H9 (cell line): ENCODE results near the gene CNIH2. TPM values are rescaled to one million over a fixed set of nuclear protein-coding genes. Genes with fewer than 3 reads are reported as not detected.

Experiments used
- DNase-seq: peaks from one replicate; pipeline ENCODE4 v3.0.0-alpha.2; 2017
- H2AFZ ChIP-seq: one replicate; pipeline ENCODE4 v1.6.1; 2013; ENCODE audit warnings: mild to moderate bottlenecking, low read length, control low read depth, moderate library complexity
- H2AK5ac ChIP-seq: 2 replicates; pipeline ENCODE4 v1.6.1; 2013; ENCODE audit warnings: low read length, control low read depth, mixed read lengths; ENCODE audit not compliant: insufficient read length
- H2BK120ac ChIP-seq: one replicate; pipeline ENCODE4 v1.6.1; 2013; ENCODE audit warnings: low read depth, mild to moderate bottlenecking, low read length, control low read depth, inconsistent platforms; ENCODE audit not compliant: poor library complexity, severe bottlenecking
- H2BK12ac ChIP-seq: 2 replicates; pipeline ENCODE4 v1.6.1; 2013; ENCODE audit warnings: low read length, control low read depth, mixed read lengths, low read depth; ENCODE audit not compliant: insufficient read length
- H2BK15ac ChIP-seq: 2 replicates; pipeline ENCODE4 v1.6.1; 2013; ENCODE audit warnings: low read depth, low read length, control low read depth
- H2BK20ac ChIP-seq: one replicate; pipeline ENCODE4 v1.6.1; 2013; ENCODE audit warnings: low read depth, mild to moderate bottlenecking, low read length, control low read depth, inconsistent platforms; ENCODE audit not compliant: poor library complexity, severe bottlenecking
- H2BK5ac ChIP-seq: 2 replicates; pipeline ENCODE4 v1.6.1; 2013; ENCODE audit warnings: low read length, control low read depth, mixed read lengths; ENCODE audit not compliant: insufficient read length
- H3K14ac ChIP-seq: 2 replicates; pipeline ENCODE4 v1.6.1; 2013; ENCODE audit warnings: low read length, control low read depth; ENCODE audit not compliant: insufficient read depth
- H3K18ac ChIP-seq: 2 replicates; pipeline ENCODE4 v1.6.1; 2013; ENCODE audit warnings: low read depth, mild to moderate bottlenecking, mixed read lengths, low read length, control low read depth; ENCODE audit not compliant: insufficient read length
- H3K23ac ChIP-seq: 2 replicates; pipeline ENCODE4 v1.6.1; 2013; ENCODE audit warnings: low read length, control low read depth, mixed read lengths, low read depth; ENCODE audit not compliant: insufficient read length
- H3K23me2 ChIP-seq: 2 replicates; pipeline ENCODE4 v1.6.1; 2013; ENCODE audit warnings: low read depth, mild to moderate bottlenecking, mixed read lengths, low read length, control low read depth; ENCODE audit not compliant: insufficient read length, poor library complexity, severe bottlenecking
- H3K27ac ChIP-seq: 2 replicates; pipeline ENCODE4 v1.5.1; 2013; ENCODE audit warnings: low read length, control low read depth, mixed read lengths, low read depth; ENCODE audit not compliant: insufficient read length
- H3K27me3 ChIP-seq: 2 replicates; pipeline ENCODE4 v1.6.1; 2013; ENCODE audit warnings: low read length, control low read depth, inconsistent platforms; ENCODE audit not compliant: insufficient read depth
- H3K4ac ChIP-seq: 2 replicates; pipeline ENCODE4 v1.6.1; 2013; ENCODE audit warnings: low read depth, mild to moderate bottlenecking, control low read depth, inconsistent platforms, low read length, moderate library complexity
- H3K4me1 ChIP-seq: 2 replicates; pipeline ENCODE4 v1.6.1; 2013; ENCODE audit warnings: low read length, control low read depth, inconsistent platforms; ENCODE audit not compliant: insufficient read depth
- H3K4me2 ChIP-seq: 2 replicates; pipeline ENCODE4 v1.6.1; 2013; ENCODE audit warnings: low read length, control low read depth, mixed read lengths; ENCODE audit not compliant: insufficient read length, insufficient read depth
- H3K56ac ChIP-seq: 2 replicates; pipeline ENCODE4 v1.6.1; 2013; ENCODE audit warnings: low read depth, mild to moderate bottlenecking, mixed read lengths, low read length, control low read depth; ENCODE audit not compliant: insufficient read length
- H3K79me1 ChIP-seq: 2 replicates; pipeline ENCODE4 v1.6.1; 2013; ENCODE audit warnings: low read depth, mild to moderate bottlenecking, moderate library complexity, low read length, control low read depth, inconsistent platforms; ENCODE audit not compliant: insufficient read depth, poor library complexity, severe bottlenecking
- H3K79me2 ChIP-seq: 2 replicates; pipeline ENCODE4 v1.6.1; 2013; ENCODE audit warnings: low read length, control low read depth, inconsistent platforms; ENCODE audit not compliant: insufficient read depth
- H3K9ac ChIP-seq: 2 replicates; pipeline ENCODE4 v1.6.1; 2013; ENCODE audit warnings: low read length, control low read depth, mixed read lengths; ENCODE audit not compliant: insufficient read length; ENCODE audit errors: extremely low read depth
- H3K9me3 ChIP-seq: one replicate; pipeline ENCODE4 v1.6.1; 2013; ENCODE audit warnings: low read depth, low read length, inconsistent platforms; ENCODE audit not compliant: control insufficient read depth
- H3T11ph ChIP-seq: one replicate; pipeline ENCODE4 v1.6.1; 2013; ENCODE audit warnings: mild to moderate bottlenecking, low read length, control low read depth, inconsistent platforms
- H4K20me1 ChIP-seq: one replicate; pipeline ENCODE4 v1.6.1; 2013; ENCODE audit not compliant: control insufficient read depth, insufficient read length, insufficient read depth
- H4K5ac ChIP-seq: 2 replicates; pipeline ENCODE4 v1.6.1; 2013; ENCODE audit warnings: low read depth, mild to moderate bottlenecking, mixed read lengths, low read length, control low read depth; ENCODE audit not compliant: insufficient read length
- H4K8ac ChIP-seq: replicated peaks from 2 replicates; pipeline ENCODE4 v1.6.1; 2013; ENCODE audit warnings: low read length, control low read depth, mixed read lengths, low read depth; ENCODE audit not compliant: insufficient read length
- H4K91ac ChIP-seq: 2 replicates; pipeline ENCODE4 v1.6.1; 2013; ENCODE audit warnings: low read depth, mild to moderate bottlenecking, moderate library complexity, mixed read lengths, low read length, control low read depth; ENCODE audit not compliant: insufficient read length
- H3K27ac Mint-ChIP-seq, 3 experiments: 2 replicates in 2 of 3; 3 replicates in 1 of 3; pipeline ENCODE4 v1.8.0; 2020 to 2021; ENCODE audit warnings: mixed read lengths in 3 of 3, mild to moderate bottlenecking in 1 of 3, moderate library complexity in 1 of 3
- H3K27me3 Mint-ChIP-seq: 2 replicates; pipeline ENCODE4 v1.8.0; 2021; ENCODE audit warnings: low read depth, mild to moderate bottlenecking, moderate library complexity, mixed read lengths
- H3K36me3 Mint-ChIP-seq, 3 experiments: 2 replicates in 2 of 3; 3 replicates in 1 of 3; pipeline ENCODE4 v1.8.0; 2020 to 2021; ENCODE audit warnings: low read depth in 3 of 3, mixed read lengths in 3 of 3; ENCODE audit not compliant: insufficient read depth in 1 of 3
- H3K4me1 Mint-ChIP-seq, 2 experiments: 2 replicates each; pipeline ENCODE4 v1.8.0; 2020; ENCODE audit warnings: mixed read lengths in 2 of 2
- H3K4me3 Mint-ChIP-seq, 2 experiments: 2 replicates in 1 of 2; 3 replicates in 1 of 2; pipeline ENCODE4 v1.8.0; 2020 to 2021; ENCODE audit warnings: mild to moderate bottlenecking in 2 of 2, mixed read lengths in 2 of 2, moderate library complexity in 1 of 2
- H3K9me3 Mint-ChIP-seq, 2 experiments: 2 replicates in 1 of 2; 3 replicates in 1 of 2; pipeline ENCODE4 v1.8.0; 2020; ENCODE audit warnings: mild to moderate bottlenecking in 2 of 2, mixed read lengths in 2 of 2, moderate library complexity in 1 of 2
- WGBS: extraction: QIAGEN DNeasy Blood & Tissue Kit; methylation state at CpG from one replicate; pipeline ENCODE4 v1.1.7; 2013; ENCODE audit warnings: missing lambda C conversion rate, low lambda C conversion rate, mixed read lengths; ENCODE audit not compliant: insufficient read length; ENCODE audit errors: extremely low coverage; 5-methylcytosine and 5-hydroxymethylcytosine counted together
- total RNA-seq: library from RNA; stranded (reverse); gene quantifications from 2 replicates; pipeline ENCODE4 v1.2.1, GENCODE V29; 2021
- TF ChIP-seq, protein P1 (sequence below): fragments of 200-600 bp; sonication (generic); conservative IDR thresholded peaks from 3 replicates; pipeline ENCODE4 v1.8.0; 2021; ENCODE audit warnings: antibody characterized with exemption, mild to moderate bottlenecking

Gene CNIH2
- total RNA-seq, 1 experiment from 2014 or later: 12.0 TPM

DNA sequence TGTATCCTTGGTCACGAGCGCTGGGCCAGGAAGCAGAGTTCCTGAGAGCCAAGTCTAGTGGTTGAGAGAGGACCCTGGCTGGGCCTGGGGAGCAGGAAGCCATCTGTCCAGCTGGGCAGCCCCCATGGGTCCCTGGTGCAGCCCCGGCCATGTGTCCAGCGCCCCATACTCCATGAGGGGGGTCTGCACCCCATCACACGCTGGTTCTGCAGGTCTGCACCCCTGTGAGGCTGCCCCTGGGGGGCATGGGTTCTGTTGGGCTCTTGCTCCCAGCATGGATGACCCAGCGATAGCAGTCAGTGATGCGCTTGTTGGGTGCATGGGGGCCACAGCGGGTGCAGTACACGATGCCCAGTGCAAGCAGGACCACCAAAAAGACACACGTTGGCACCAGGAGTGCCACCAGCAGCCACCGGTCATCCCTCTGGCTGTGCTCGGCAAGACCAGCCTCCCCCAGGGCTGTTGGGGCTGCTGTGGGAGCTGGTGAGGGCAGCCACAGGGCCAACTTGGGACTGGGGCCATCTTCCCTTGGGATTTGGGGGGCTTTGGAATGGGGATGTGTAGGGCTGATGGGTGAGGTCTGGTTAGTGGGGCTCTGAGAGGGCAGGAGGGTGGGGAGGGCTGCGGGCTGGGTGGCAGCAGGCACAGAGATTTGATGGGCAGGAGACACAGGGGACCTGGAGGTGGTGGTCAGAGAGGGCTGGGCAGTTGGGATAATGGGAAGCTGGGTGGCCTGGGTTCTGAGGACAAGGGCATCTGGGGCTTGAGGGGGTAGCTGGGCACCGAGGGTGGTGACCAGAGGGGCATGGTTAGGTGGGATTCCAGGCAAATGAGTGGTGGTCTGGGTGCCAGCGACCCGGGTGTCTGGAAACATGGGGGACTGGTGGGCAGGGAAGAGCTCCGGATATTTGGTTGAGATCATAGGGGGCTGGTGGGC lies 36.9 kb downstream of the CNIH2 start:
- Histone ChIP-seq H4K20me1 (no peaks in the 10 kb centered on the region), H3K23me2 (peaks cover 12% of the 10 kb centered on the region), H4K91ac (no peak overlapping the region), H2BK20ac (no peak overlapping the region), H3K4ac (no peak overlapping the region), H3K27me3 (no peaks in the 10 kb centered on the region), H2AK5ac (no peak overlapping the region), H4K5ac (no peak overlapping the region), H3K23ac (no peak overlapping the region), H2BK5ac (no peak overlapping the region), H2BK15ac (no peak overlapping the region), H3K79me1 (no peaks in the 10 kb centered on the region), H3T11ph (no peak overlapping the region), H3K79me2 (no peaks in the 10 kb centered on the region), H3K9me3 (no peaks in the 10 kb centered on the region), H3K27ac (no peak overlapping the region), H3K14ac (no peak overlapping the region; the same call in 1 of the 2 replicates), H2BK12ac (no peak overlapping the region), H3K4me2 (no peak overlapping the region), H3K56ac (no peak overlapping the region), H2BK120ac (no peak overlapping the region), H4K8ac (no peak overlapping the region), H2AFZ (no peak overlapping the region), H3K18ac (no peak overlapping the region), H3K4me1 (peaks cover 2% of the 10 kb centered on the region; the same call in 1 of the 2 replicates), H3K9ac (no peak overlapping the region)
- no CpG with 5 or more reads among the region's 17 CpGs for WGBS
- Mint-ChIP-seq H3K4me1 (peaks cover 26 to 37% of the 10 kb centered on the region in 2 experiments), H3K9me3 (peaks cover 7 to 14% of the 10 kb centered on the region in 2 experiments), H3K27ac (peak overlapping the region in 1 of 3 experiments; percentile 91; a peak in 1 of 7 replicates), H3K27me3 (peaks cover 20% of the 10 kb centered on the region), H3K4me3 (peak overlapping the region in 1 of 2 experiments; percentile 49; a peak in 2 of 5 replicates), H3K36me3 (peaks cover 5 to 12% (median 11%) of the 10 kb centered on the region in 3 experiments)
- no peak for DNase-seq
- TF ChIP-seq, protein P1, sequence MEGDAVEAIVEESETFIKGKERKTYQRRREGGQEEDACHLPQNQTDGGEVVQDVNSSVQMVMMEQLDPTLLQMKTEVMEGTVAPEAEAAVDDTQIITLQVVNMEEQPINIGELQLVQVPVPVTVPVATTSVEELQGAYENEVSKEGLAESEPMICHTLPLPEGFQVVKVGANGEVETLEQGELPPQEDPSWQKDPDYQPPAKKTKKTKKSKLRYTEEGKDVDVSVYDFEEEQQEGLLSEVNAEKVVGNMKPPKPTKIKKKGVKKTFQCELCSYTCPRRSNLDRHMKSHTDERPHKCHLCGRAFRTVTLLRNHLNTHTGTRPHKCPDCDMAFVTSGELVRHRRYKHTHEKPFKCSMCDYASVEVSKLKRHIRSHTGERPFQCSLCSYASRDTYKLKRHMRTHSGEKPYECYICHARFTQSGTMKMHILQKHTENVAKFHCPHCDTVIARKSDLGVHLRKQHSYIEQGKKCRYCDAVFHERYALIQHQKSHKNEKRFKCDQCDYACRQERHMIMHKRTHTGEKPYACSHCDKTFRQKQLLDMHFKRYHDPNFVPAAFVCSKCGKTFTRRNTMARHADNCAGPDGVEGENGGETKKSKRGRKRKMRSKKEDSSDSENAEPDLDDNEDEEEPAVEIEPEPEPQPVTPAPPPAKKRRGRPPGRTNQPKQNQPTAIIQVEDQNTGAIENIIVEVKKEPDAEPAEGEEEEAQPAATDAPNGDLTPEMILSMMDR: no peak
